Stimulated activated CD4-positive, alpha-beta T cell treated with anti-CD3 and anti-CD28 coated beads, Interleukin-2, amount 100 ng/mL, for 4 hours (primary cell): ENCODE data around the gene CIT.
"Not testable (repeated sequence)": the region's sequence is repeated elsewhere in the genome, so short reads cannot be mapped to it uniquely, and the experiment has no call there.

Experiments used
- DNase-seq: peaks from one replicate; pipeline ENCODE4 v3.0.0-alpha.2; 2020; ENCODE audit warnings: low read depth

The CIT gene

GRCh38 chr12:119676022-119676421, 201.1 kb downstream of the CIT start:
- DNase-seq = no peak

GRCh38 chr12:119674560-119674959, 202.6 kb downstream of the CIT start:
- DNase-seq = no peak

- DNase-seq = no peak
These were observed 203.5 kb downstream of the CIT start for GRCh38 chr12:119673634-119674033.

- no peak for DNase-seq
These were observed 204.9 kb downstream of the CIT start for GRCh38 chr12:119672194-119672593.

GRCh38 chr12:119671070-119671469, 206.1 kb downstream of the CIT start:
- no peak for DNase-seq

GRCh38 chr12:119669744-119670472, 207.2 kb downstream of the CIT start:
- no peak for DNase-seq

GRCh38 chr12:119668324-119668841, 208.7 kb downstream of the CIT start:
- no peak for DNase-seq

- peak; percentile 94 for DNase-seq
These were observed 209.4 kb downstream of the CIT start, which contains the start of gene PRKAB1 for GRCh38 chr12:119667577-119668323. PRKAB1 (plus strand) TSS chr12:119668133; CDS start chr12:119668245, 112 bp downstream.

GRCh38 chr12:119666900-119667576, 210.1 kb downstream of the CIT start:
- DNase-seq = no peak

GRCh38 chr12:119666226-119666795, 210.8 kb downstream of the CIT start:
- DNase-seq = no peak

GRCh38 chr12:119665164-119665929, 211.8 kb downstream of the CIT start:
- no peak for DNase-seq

- DNase-seq = no peak
These were observed 212.5 kb downstream of the CIT start for GRCh38 chr12:119664642-119665041.

GRCh38 chr12:119661882-119662281, 215.2 kb downstream of the CIT start:
- no peak for DNase-seq

GRCh38 chr12:119660076-119660475, 217.0 kb downstream of the CIT start:
- no peak for DNase-seq

GRCh38 chr12:119659289-119659897, 217.7 kb downstream of the CIT start:
- peak; percentile 29 for DNase-seq

GRCh38 chr12:119658166-119658565, 219.0 kb downstream of the CIT start:
- not testable (repeated sequence) for DNase-seq

GRCh38 chr12:119657001-119657400, 220.1 kb downstream of the CIT start:
- DNase-seq = not testable (repeated sequence)

- DNase-seq = no peak
These were observed 224.5 kb downstream of the CIT start for GRCh38 chr12:119652665-119653064.

- DNase-seq = no peak
These were observed 227.8 kb downstream of the CIT start for GRCh38 chr12:119649202-119649808.

- DNase-seq = no peak
These were observed 231.5 kb downstream of the CIT start for GRCh38 chr12:119645535-119646059.
